ENCODE results near the gene IL15RA.
"Not testable (repeated sequence)": the region's sequence is repeated elsewhere in the genome, so short reads cannot be mapped to it uniquely, and the experiment has no call there.

IL15RA gene

DNA sequence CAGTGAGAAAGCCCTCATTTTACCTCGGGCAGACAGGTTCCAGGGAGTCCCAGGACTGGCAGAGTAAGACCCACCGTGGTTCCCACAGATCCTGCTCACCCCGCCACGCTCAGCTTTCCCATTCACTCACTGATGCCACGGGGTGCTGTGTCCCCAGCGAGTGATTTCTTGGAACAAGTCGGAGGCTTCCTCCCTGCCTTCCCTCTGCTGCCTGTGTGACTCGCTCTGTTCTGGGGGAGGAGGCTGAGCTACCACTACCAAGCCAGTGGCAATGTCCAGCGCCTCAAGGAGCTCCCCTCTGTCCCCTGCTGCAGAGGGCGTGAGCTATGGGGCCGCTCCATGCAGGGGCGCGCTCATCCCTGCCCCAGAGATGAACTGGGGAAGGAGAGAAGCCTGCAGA lies 12.6 kb downstream of the IL15RA start:
- Histone ChIP-seq H3K9me3 (ENCODE audit: control insufficient read depth, insufficient read depth, low read length) (no peaks in the 10 kb centered on the region), H3F3A (ENCODE audit: control insufficient read depth, insufficient read depth) (no peaks in the 10 kb centered on the region), H3K36me3 (ENCODE audit: control insufficient read depth, low read length) (no peaks in the 10 kb centered on the region), H3K27me3 (ENCODE audit: control insufficient read depth, low read length) (no peaks in the 10 kb centered on the region; the same call in 1 of the 2 replicates), H3K27ac (ENCODE audit: low read depth, low read length) (no peak overlapping the region), H3K4me1 (ENCODE audit: control insufficient read depth, low read length) (no peaks in the 10 kb centered on the region), H4K20me1 (ENCODE audit: control insufficient read depth, insufficient read depth, low read depth, low read length) (no peaks in the 10 kb centered on the region), H3K4me2 (ENCODE audit: low read length) (no peak overlapping the region), H3K79me2 (ENCODE audit: control insufficient read depth, low read length) (no peaks in the 10 kb centered on the region), H3K4me3 (ENCODE audit: low read length) (no peak overlapping the region), H3K9me2 (replicated peaks; ENCODE audit: control insufficient read depth, low read length) (no peaks in the 10 kb centered on the region)
- no peak for TF ChIP-seq EZH2phosphoT487 (IDR thresholded peaks at IDR 0.05; ENCODE audit: borderline replicate concordance, low read length)
- TF ChIP-seq, protein P1, sequence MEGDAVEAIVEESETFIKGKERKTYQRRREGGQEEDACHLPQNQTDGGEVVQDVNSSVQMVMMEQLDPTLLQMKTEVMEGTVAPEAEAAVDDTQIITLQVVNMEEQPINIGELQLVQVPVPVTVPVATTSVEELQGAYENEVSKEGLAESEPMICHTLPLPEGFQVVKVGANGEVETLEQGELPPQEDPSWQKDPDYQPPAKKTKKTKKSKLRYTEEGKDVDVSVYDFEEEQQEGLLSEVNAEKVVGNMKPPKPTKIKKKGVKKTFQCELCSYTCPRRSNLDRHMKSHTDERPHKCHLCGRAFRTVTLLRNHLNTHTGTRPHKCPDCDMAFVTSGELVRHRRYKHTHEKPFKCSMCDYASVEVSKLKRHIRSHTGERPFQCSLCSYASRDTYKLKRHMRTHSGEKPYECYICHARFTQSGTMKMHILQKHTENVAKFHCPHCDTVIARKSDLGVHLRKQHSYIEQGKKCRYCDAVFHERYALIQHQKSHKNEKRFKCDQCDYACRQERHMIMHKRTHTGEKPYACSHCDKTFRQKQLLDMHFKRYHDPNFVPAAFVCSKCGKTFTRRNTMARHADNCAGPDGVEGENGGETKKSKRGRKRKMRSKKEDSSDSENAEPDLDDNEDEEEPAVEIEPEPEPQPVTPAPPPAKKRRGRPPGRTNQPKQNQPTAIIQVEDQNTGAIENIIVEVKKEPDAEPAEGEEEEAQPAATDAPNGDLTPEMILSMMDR (IDR thresholded peaks at IDR 0.05; ENCODE audit: low read depth, low read length, poor library complexity, severe bottlenecking): no peak

DNA sequence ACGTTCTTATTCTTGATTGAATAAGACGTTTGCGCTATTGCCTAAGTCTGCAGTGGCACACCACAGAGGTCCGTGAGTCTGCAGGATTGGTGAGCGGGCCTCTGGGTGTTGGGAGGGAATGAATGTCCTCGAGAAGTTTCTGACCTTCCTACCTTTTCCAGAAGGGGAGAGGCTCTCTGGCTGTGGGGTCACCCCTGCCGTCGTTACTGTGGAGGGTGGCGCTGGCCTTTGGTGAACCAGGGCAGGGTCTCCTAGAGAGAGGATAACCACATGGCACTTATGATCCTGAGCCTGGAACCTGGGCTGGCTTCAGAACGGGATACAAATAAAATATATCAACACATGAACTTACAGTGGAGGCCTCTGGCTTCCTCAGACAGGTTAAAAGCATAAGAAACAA lies 13.8 kb downstream of the IL15RA start:
- Histone ChIP-seq H4K20me1 (ENCODE audit: control insufficient read depth, insufficient read depth, low read depth, low read length) (no peaks in the 10 kb centered on the region), H3K27me3 (ENCODE audit: control insufficient read depth, low read length) (no peaks in the 10 kb centered on the region; the same call in 1 of the 2 replicates), H3K27ac (ENCODE audit: low read depth, low read length) (no peak overlapping the region), H3K36me3 (ENCODE audit: control insufficient read depth, low read length) (no peaks in the 10 kb centered on the region), H3K4me1 (ENCODE audit: control insufficient read depth, low read length) (no peaks in the 10 kb centered on the region), H3K9me3 (ENCODE audit: control insufficient read depth, insufficient read depth, low read length) (no peaks in the 10 kb centered on the region), H3F3A (ENCODE audit: control insufficient read depth, insufficient read depth) (no peaks in the 10 kb centered on the region), H3K4me3 (ENCODE audit: low read length) (no peak overlapping the region), H3K79me2 (ENCODE audit: control insufficient read depth, low read length) (no peaks in the 10 kb centered on the region), H3K9me2 (replicated peaks; ENCODE audit: control insufficient read depth, low read length) (no peaks in the 10 kb centered on the region), H3K4me2 (ENCODE audit: low read length) (no peak overlapping the region)
- no peak for TF ChIP-seq EZH2phosphoT487 (IDR thresholded peaks at IDR 0.05; ENCODE audit: borderline replicate concordance, low read length)
- TF ChIP-seq, protein P1 (IDR thresholded peaks at IDR 0.05; ENCODE audit: low read depth, low read length, poor library complexity, severe bottlenecking): no peak

DNA sequence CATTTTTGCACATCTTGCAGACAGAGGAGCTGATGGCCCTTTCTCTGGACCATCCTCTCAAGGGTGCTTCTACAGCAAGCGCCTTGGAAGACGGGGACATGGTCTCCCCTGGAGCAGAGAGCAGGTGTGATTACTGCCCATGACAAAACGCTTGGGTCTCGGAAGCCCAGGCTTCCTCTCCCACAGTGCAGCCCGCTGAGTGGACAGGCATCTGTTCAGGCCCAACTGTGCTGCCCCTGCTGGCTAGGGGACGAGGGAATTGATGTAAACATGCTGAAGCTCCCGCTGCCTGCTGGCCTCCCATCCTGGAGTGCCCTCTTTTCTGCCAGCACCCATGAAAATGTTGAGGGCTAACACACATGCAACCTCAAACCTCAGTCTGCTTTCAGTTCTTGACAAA lies 14.3 kb downstream of the IL15RA start:
- no peak overlapping the region for H3K27ac ChIP-seq (ENCODE audit: low read depth, low read length)
- H3K27me3 ChIP-seq (ENCODE audit: control insufficient read depth, low read length): peaks cover 1% of the 10 kb centered on the region; the same call in 1 of the 2 replicates
- H3K9me2 ChIP-seq (replicated peaks; ENCODE audit: control insufficient read depth, low read length): no peaks in the 10 kb centered on the region
- no peaks in the 10 kb centered on the region for H3K4me1 ChIP-seq (ENCODE audit: control insufficient read depth, low read length)
- H3K36me3 ChIP-seq (ENCODE audit: control insufficient read depth, low read length): no peaks in the 10 kb centered on the region
- H3F3A ChIP-seq (ENCODE audit: control insufficient read depth, insufficient read depth): no peaks in the 10 kb centered on the region
- H3K79me2 ChIP-seq (ENCODE audit: control insufficient read depth, low read length): no peaks in the 10 kb centered on the region
- TF ChIP-seq, protein P1 (IDR thresholded peaks at IDR 0.05; ENCODE audit: low read depth, low read length, poor library complexity, severe bottlenecking): no peak
- no peak for TF ChIP-seq EZH2phosphoT487 (IDR thresholded peaks at IDR 0.05; ENCODE audit: borderline replicate concordance, low read length)
- H3K9me3 ChIP-seq (ENCODE audit: control insufficient read depth, insufficient read depth, low read length): no peaks in the 10 kb centered on the region
- no peak overlapping the region for H3K4me2 ChIP-seq (ENCODE audit: low read length)
- H3K4me3 ChIP-seq (ENCODE audit: low read length): no peak overlapping the region
- no peaks in the 10 kb centered on the region for H4K20me1 ChIP-seq (ENCODE audit: control insufficient read depth, insufficient read depth, low read depth, low read length)

DNA sequence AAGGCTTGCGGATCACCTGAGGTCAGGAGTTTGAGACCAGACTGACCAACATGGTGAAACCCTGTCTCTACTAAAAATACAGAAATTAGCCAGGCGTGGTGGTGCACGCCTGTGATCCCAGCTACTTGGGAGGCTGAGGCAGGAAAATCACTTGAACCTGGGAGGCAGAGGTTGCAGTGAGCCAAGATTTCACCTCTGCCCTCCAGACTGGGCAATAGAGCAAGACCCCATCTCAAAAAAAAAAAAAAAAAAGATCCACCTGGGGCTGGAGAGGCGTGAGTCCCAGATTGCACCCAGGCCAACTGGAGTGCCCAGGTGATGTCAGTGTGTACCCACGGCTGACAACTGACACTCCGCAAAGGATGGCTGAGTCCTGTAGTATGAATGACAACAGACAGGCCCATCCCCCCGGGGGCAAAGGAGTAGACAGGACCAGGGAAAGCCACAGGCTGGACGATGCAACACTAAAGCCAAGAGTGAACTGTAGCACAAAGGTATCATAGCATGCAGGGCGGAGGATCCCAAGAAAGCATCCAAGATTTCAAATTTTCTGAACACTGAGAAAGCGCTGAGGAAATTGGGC lies 14.9 kb downstream of the IL15RA start:
- not testable (repeated sequence) for H3K27me3 ChIP-seq (ENCODE audit: control insufficient read depth, low read length); H4K20me1 ChIP-seq (ENCODE audit: control insufficient read depth, insufficient read depth, low read depth, low read length); H3K27ac ChIP-seq (ENCODE audit: low read depth, low read length)

More for the DNA sequence above, 14.9 kb downstream of the IL15RA start:
- H3K4me3 ChIP-seq (ENCODE audit: low read length); H3F3A ChIP-seq (ENCODE audit: control insufficient read depth, insufficient read depth); H3K4me1 ChIP-seq (ENCODE audit: control insufficient read depth, low read length); H3K4me2 ChIP-seq (ENCODE audit: low read length); H3K9me3 ChIP-seq (ENCODE audit: control insufficient read depth, insufficient read depth, low read length); H3K9me2 ChIP-seq (replicated peaks; ENCODE audit: control insufficient read depth, low read length); H3K79me2 ChIP-seq (ENCODE audit: control insufficient read depth, low read length); H3K36me3 ChIP-seq (ENCODE audit: control insufficient read depth, low read length): not testable (repeated sequence)

Measured in DOHH2 (cell line).